CD4-positive, alpha-beta T cell treated with Interleukin-12 subunit alpha and Interleukin-12 subunit beta, for 1 hour (primary cell): ENCODE results near the gene UBE2G2.

ENCODE experiments used
- DNase-seq: peaks from one replicate; pipeline ENCODE4 v3.0.0-alpha.2; 2020

The UBE2G2 gene

DNA sequence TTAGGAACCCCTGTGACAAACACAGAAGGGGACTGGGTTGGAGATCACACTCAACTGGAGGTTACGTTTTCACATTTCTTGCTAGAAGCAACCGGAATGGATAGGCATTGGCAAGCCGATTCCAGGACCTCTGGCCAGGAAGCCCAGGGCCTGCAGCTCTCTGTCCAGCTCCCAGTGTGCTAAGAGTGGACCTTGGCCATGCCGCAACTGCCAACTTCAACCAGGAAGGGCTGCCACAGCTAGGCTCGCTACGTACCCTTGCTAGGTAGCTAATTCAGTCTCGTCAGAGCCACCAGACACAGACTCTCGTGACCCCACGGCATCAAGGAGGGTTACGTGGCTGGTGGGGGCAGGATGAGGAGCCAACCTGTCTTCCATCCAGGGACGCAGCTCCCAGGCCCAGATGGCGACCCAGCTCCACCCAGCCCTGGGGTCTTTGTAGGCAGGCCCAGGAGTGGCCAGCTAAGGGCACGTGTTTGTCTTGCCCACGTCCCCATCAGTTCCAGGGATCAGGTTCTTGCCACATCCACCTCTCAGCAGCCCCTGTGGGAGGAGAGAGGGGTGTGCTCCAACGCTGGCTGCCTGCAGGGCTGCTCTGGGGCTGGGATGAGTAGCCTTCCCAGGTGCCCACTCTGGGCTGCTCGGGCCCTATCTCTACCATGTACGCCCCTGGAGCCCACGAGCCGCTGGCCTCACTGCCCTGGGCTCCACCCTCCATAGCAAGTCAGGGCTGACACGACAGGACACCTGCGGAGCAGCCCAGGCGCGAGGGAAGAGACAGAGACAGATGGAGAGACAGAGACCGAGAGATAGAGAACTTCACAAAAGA is 39.2 kb downstream of the UBE2G2 start:
- no peak for DNase-seq

DNA sequence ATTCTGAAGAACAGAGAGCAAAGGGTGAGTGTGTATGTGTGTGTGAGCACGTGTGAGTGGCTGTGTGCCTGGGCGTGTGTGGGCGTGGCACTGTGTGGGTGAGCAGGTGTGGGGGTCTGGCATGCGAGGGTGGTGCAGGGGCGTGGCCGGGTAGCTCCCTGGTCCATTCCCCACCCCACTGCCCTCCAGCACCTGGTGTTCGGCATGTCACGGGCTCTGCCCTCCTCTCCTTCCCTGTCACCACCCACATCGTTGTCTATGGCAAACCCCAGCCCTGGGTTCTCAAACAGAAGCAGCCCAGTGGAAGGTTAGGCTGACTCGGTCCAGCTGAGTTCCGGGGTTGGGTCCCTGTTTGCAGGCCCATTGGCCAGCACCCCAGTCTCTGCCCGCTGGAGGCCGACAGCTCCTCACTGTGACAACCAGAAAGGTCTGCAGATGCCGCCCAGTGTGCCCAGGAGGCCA is 39.8 kb downstream of the UBE2G2 start:
- DNase-seq: no peak

DNA sequence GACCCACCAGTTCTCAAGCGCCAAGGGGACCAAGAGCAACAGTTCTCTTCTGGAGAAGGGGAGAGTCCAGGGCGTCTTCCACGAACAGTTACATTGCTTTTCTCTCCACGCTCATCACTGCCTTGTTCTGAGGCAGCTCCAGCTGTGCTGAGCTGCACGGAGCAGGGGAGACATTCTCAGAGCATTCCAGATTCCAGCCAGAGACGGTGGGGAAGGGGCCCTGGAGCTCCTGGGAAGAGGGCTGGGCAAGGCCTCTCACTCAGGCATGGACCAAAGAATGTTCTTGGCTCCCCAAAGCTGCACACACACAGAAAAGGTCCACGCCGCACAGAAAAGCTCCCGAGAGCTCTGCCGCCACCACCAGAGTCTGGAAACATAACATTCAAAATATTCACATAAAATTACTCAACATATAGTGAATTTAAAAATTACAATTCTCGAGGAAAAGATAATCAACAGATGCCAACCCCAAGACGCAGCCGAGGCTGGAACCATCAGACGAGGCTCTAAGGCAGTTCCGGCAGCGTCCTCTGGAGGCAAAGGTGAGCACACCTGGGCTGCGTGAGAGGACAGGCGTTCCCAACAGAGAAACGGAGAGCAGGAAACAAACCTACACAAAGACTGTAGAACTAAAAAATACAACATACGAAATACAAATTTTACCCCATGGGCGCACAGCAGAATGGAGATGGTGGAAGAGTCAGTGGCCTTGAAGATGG is 40.5 kb downstream of the UBE2G2 start:
- peak; percentile 8 for DNase-seq

DNA sequence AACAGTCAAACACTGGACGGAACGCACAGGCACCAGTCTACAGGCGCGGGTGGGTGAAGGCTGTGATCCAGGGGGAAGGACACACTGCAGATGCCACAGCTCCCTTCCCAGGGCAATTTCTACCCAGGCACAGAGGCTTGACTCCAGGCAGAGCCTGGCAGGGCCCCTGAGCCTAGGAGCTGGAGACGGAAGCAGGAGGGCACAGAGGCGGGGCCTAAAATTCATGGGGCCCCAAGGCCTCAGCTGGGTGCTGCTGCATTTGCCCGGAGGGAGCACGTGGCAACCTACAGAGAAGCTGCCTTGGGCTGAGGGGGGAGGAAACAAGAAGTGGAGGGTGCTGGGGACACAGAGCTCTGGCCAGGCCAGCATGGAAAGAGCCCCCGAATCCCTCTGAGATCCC is 41.2 kb downstream of the UBE2G2 start:
- no peak for DNase-seq

DNA sequence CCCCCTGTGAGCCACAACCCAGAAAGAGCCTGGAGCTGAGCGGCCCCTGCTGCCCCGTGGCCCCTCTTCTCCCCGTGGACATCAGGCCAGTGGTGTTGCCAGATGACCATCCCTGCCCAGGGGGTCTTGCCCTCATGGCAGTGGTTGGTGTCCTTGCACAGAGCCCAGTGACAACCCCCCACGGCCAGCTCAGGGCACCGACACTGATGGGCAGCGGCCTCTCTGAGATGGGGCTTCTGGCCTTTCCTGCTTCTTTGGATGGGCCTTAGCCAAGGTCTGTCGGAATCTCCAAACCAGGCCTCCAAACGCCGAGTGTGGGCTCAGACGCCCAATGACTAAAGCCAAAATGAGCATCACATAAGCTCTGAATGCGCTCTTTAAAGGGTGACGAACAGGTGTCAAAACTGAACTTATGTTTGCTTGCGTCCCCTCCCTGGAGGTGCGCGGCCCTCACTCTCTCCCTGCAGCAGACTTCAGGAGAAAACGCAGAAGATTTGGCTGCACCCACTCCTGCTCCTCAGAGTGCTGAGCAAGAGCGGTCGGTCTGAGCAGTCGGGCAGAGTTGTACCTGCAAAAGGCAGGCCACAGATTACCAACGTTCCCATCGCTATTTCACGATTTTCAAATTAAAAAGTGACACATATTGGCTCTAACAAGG is 41.9 kb downstream of the UBE2G2 start:
- no peak for DNase-seq

DNA sequence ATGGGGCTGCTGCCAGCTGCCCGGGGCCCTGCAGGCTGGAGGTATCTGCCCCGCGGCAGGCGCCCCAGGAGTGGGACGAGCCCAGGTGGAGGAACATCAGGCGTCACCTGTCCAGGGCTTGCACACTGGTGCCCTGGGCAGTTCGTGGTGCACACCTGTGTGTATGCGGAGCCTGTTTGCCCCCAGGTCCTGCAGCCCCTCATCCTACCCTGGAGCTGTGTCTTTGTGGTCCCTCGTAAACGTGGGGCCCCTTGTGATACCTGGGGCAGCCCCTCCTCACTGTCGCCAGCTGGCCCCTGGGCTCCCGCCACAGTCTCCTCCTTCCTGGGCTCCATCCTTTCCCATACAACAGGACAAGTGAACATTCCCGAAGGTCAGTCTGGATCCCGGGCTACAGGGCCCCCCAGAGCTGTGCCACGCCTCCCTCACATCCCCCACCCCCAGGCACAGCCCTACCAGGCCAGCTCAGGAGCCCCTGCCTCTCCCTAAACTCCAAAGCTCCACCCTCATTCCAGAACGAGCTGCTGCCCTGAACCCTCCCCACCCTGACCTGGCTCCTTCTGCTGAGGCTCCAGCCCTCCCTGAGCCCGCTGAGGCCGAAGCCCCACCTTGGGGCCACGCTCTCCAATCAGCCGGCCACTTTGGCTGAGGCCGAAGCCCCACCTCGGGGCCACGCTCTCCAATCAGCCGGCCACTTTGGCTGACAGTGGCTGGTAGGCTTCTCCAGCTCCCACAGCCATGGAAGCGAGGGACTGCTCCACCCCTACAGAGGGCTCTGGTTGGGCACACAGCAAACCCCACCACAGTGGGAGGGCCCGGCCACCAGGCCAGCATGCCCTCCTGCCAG is 42.6 kb downstream of the UBE2G2 start:
- no peak for DNase-seq

DNA sequence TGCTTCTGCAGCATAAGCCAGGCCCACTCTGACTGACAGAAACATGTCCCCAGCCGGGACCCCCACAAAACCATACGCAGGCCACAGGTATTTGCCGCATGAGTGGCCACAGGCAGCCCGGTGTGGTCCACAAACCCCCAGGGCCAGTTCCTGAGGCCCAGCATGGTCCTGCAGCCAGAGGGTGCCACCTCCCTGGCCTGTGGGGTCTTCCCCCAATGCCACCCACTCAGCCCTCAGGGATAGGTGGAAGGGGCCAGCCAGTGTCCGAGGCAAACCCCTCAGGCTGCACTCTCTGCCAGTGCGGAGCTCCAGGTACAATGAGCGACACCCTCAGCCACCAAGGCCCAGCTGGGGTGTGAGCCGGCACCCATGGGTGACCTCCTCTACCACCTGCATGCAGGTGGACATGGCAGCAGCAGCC is 43.5 kb downstream of the UBE2G2 start:
- no peak for DNase-seq

DNA sequence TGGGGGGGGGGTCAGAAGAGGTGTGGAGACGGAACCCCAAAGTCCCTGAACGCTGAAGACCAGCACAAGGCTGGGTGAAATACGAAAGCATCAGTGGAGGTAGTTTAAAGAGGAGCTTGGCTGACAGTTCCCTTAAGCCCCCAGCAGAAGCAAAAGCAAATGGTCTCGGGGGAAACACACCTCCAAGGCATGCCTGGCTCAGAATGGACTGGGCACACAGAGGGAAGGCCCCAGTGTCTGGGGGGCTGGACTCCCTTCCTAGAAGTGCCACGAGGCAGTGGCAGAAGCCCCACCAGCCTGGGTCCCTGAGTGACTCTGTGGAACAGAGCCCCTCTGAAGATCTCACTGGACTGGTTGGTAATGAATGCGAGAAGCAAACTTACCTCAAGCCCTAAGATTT is 43.9 kb downstream of the UBE2G2 start:
- no peak for DNase-seq

DNA sequence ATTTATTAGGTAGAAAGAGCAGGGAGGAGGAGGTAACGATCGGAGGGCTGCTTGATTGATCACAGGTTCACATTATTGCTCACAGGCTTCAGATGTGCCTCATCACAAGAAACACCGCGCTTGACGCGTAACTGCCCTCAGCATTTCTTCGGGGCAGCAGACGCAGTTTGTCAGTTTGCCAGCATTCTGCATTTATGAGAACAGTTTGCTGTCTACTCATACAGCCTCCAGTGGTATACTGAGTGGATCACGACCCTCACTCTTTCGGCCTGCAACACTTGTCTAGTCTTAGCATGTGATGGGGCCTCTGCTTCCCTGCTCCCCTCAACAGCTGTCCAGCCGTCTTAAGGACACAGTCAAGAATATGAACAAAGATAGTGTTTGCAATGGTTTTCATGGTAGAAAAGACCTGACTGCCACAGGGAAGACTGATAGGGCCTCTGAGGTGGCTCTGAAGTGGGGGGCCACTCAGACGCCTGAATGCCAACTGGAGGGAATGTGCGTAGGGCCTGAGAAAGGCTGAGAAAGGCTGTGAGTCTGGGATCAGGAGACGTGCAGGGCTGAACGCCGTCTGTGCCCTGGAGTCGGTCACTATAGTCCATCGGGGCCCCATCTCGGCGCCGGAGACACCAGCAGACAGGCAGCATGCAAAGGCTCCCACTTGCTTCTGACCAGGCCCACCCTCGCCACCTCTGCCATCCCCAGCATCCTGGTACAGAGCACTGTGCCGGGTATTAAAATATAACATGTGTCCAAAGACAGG is 45.0 kb downstream of the UBE2G2 start:
- no peak for DNase-seq

DNA sequence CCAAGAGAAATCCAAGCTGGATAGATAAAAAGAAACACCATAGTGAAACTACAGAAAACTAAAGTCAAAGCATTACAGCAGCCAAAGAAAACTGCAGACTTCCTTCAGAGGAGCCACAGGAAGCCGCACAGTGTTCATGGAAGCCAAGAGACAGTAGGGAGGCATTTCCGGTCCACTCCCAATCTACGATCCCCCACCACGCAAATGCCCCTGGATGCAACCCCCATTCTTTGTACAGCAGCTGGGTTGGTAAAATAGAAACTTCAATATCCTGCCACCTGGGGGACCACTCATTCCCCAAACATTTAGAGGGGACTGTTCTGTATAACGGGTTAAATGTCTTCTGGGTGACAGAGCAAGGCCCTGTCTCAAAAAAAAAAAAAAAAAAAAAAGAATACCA is 46.4 kb downstream of the UBE2G2 start:
- peak; percentile 11 for DNase-seq

DNA sequence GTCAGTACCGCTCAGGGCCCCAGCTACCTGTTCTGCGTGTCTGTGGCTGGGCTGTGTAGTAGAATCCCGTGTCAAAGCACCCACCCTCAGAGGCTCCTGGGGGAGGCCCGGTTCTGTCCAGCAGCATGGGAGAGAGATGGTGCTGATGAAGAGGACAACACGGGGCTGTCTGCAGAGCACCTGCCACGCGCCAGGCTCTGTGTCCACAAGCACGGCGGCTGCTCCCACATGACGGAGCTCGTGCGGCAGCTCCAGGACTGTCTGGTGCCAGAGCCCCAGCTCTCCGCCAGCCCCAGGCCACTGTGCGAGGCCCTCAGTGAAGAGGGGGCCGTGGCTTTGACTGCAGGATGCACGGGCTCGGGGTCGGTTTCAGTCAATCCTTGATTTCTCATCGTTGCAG is 48.3 kb downstream of the UBE2G2 start:
- no peak for DNase-seq

DNA sequence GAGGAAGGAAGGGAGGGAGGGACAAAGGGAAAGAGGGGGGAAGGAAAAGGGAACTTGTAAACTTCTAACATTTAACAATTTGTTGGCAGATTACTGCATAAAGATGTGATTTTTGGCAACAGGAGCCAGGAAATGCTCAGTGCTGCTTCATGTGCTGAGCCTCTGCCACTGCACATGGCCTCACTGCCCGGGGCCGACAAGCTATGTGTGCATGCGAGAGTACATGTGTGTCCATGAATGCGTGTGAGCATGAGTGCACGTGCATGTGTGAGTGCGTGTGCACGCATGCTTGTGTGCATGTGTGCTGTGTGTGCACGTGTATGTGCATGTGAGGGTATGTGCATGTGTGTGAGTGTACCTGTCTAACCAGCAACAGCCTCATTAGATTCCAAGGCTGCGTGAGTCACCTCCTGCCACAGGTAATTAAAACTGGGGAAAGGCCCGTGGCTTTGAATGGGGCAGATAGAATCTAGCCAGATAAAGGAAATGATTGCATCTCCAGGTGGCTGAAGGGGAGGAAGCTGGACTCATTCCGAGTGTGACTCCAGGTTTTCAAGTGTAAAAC is 48.9 kb downstream of the UBE2G2 start:
- no peak for DNase-seq

DNA sequence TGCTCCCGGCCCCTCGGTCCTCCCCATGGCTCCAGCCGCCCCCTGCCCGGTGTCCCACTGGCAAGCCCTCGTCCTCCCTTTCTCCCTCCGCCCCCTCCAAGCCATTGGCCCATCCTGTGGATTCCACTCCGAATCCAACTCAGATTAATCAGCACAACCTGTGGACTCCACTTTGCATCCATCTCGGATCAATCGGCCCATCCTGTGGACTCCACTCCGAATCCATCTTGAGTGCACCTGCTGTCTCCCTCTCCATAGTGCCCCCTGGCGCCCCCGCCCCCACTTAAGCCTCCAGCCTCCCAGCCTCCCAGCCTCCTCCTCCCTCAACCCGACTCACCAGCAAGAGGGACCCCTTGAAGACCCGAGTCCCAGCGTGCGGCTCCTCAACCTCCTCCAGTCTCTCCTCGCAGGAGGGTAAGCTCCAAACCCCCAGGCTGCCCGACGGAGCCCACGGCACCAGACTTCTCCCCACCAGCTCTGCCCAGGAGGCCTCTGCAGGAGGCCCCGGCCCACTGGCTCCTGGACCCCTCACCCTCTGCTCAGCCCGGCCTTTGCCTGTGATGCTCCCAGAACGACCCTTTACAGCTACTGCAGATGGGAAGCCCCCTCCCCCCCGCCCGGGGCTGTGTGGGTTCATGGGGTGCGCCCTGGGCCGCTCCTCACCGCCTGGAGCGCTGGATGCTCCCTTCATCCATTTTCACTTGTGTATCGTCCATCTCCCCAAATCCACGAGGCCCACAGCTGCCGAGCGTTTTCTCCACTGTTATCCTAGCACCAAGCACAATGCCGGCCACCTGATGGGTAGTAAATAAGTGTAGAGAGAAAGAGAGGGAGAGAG is 49.6 kb downstream of the UBE2G2 start:
- no peak for DNase-seq

DNA sequence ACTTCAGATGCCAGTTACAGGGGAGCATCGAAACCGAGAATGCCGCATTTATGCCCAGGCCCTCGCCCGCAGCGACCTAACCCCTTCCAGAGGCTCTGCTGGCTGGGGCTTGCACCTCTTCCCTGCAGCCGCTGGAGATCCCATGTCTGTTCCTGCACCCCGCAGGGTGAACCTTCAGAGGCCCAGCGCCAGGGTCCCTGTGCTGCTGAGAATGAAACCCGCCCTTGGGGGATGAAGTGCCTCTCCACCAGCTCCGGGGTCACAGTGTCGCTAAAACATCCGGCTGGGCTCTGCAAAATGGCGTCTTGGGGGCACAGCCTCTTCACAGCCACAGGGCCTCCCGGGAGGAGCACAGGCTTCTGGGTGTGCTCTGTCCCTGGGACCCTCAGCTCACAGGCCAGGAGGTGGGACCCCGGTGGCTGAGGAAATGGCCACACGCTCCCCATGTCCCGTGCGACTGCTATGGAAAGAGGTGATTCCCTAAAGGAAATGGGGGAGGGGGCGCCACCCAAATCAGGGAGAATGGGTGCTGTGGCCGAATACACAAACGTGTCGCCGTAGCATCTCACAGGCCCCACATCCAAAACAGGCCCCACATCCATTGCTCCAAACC is 50.3 kb downstream of the UBE2G2 start:
- DNase-seq: no peak

DNA sequence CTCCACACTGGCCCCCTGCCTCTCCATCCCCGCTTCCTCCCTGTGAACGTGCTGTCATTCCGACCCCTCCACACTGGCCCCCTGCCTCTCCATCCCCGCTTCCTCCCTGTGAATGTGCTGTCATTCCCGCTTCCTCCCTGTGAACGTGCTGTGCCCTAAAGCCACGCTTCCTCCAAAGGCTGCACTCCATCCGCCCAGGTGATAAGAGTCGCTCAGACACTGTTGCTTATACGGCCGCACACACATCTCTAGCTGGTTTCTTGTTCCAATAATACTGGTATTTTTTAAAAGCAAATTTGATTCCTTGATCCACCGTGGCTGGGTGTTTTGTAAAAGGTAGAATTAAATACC is 51.0 kb downstream of the UBE2G2 start:
- no peak for DNase-seq

DNA sequence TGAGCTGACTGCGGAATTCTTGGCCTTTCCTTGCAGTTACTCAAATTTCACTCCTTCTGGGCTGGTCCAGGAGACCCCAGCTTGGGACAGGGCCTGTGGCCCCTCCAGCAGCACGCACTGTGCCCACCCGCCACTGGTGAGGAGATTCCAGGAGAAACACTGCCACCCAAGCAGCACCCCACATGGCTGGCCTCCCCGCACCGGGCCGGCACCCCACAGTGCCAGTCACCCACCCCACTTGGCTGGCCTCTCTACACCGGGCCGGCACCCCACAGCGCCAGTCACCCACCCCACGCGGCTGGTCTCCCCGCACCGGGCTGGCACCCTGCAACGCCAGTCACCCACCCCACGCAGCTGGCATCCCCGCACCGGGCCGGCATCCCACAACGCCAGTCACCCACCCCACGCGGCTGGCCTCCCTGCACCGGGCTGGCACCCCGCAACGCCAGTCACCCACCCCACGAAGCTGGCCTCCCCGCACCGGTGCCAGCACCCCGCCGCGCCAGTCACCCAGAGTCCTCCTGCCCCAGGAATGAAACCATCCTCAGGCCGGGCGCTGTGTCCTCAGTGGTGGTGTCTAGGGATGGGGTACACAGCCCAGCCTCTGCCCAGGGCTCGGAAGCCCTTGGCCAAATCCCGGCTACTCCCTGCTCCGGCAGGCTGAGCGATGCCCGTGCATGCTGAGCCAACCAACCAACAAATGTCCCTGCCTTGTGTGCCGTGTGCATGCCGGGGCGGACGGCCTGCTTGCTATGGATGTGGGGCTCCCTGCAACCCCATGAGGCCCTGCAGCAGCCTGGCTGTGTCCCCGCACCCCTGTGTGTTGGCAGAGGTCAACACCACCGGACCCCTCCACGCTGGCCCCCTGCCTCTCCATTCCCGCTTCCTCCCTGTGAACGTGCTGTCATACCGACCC is 51.6 kb downstream of the UBE2G2 start:
- no peak for DNase-seq

DNA sequence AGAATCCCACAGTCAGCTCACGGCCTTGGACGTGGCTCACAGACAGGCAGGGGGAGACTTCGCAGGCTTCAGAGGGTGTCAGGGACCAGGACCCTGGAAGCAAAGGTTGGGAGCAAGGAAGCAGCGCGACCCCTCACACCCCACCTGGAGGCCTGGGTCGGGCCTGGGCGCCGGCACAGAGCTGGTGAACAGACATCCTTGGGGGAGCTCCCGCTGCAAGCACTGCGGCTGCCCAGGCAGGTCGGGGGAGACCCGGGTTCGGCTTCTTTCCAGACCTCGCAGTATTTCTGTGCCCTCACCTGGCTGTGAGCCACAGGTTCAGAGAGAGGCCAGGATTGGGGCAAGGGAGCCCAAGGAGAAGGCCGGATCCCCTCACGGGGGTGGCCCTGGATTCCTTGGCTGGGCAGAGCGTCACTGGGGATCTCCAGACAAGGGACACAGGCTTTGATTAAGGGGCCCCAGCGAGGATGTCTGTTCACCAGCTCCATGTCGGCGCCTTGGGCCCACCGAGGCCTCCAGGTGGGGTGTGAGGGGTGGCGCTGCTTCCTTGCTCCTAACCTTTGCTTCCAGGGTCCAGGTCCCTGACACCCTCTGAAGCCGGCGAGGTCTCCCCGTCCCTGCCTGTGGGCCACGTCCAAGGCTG is 52.4 kb downstream of the UBE2G2 start:
- DNase-seq: no peak

DNA sequence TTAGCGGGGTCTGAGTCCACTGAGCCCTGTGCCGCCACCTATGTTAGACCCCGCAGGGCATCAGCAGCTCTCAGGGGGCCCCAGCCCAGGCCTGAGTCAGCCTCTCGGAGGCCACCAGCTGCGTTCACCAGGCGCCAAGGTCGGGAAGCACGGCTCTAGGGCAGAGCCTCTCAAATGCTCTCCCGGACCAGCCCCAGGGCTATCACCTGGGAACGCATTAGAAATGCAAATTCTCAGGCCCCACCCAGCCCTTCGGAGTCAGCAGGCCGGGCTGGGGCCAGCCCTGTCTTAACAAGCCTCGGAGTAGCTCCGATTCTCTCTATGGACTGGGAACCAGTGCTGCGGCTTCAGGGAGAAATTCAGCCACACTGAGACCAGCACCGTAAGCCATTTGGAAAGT is 53.0 kb downstream of the UBE2G2 start:
- DNase-seq: no peak
